HepG2 (cell line): ENCODE data around the gene CCNJL. TPM values are rescaled to one million over a fixed set of nuclear protein-coding genes. Genes with fewer than 3 reads are reported as not detected.

Experiments used
- ATAC-seq: fragments of 200-7000 bp; cut with Tn5 transposase; 3 replicates; pipeline ENCODE4 v1.9.1; 2020; ENCODE audit warnings: mild to moderate bottlenecking, moderate library complexity
- BruUV-seq: library from RNA; stranded (reverse); fragments of 400-500 nt; replicated peaks from 2 replicates; lab custom pipeline; 2021; lab: Mats Ljungman, UMichigan
- CTCF ChIA-PET: fragments of 300-600 bp; formaldehyde crosslinking; extraction: SDS; loops from one replicate; lab custom pipeline; 2021; ENCODE audit warnings: low total read pairs, inconsistent platforms, low intra/inter-chr PET ratio; lab: Yijun Ruan, JAX
- POLR2A ChIA-PET: fragments of 350-600 bp; sonication (Branson Sonifier 250); formaldehyde crosslinking; loops from one replicate; lab custom pipeline; 2020; ENCODE audit warnings: antibody characterized with exemption, inconsistent platforms; lab: Yijun Ruan, JAX
- DNase-seq: peaks from one replicate; pipeline ENCODE4 v3.0.0-alpha.2; 2015; ENCODE audit warnings: low spot score
- FAIRE-seq: peaks from 3 replicates; lab custom pipeline; 2011; peaks lifted over from hg19 to GRCh38; lab: Jason Lieb, UNC
- H2AFZ ChIP-seq: one replicate; pipeline ENCODE4 v1.6.1; 2011; ENCODE audit warnings: low read length, inconsistent platforms
- H3K27ac ChIP-seq: fragments of 300-600 bp; 3 replicates; pipeline ENCODE4 v1.8.0; 2011; ENCODE audit warnings: mixed run types, mild to moderate bottlenecking, mixed read lengths, low read length, inconsistent platforms; ENCODE audit not compliant: insufficient read depth; ENCODE audit errors: extremely low read length
- H3K27me3 ChIP-seq, 2 experiments: fragments of 200-600 bp in 1 of 2; 2 replicates in 1 of 2; 3 replicates in 1 of 2; pipeline versions ENCODE4 v1.6.0 to v1.8.0; 2011; ENCODE audit warnings: low read length in 2 of 2, mild to moderate bottlenecking in 2 of 2, moderate library complexity in 2 of 2, inconsistent platforms in 1 of 2; ENCODE audit not compliant: insufficient read depth in 2 of 2, control insufficient read depth in 1 of 2
- H3K36me3 ChIP-seq, 2 experiments: fragments of 200-600 bp in 1 of 2; replicated peaks in 1 of 2; 2 replicates in 1 of 2; 3 replicates in 1 of 2; pipeline versions ENCODE4 v1.5.1 to v1.8.0; 2011; ENCODE audit warnings: low read length in 2 of 2, inconsistent platforms in 1 of 2; ENCODE audit not compliant: insufficient read depth in 2 of 2, control insufficient read depth in 1 of 2
- H3K4me1 ChIP-seq: 2 replicates; pipeline ENCODE4 v1.5.1; 2012; ENCODE audit warnings: low read length, inconsistent platforms; ENCODE audit not compliant: insufficient read depth
- H3K4me2 ChIP-seq: 2 replicates; pipeline ENCODE4 v1.6.0; 2011; ENCODE audit warnings: low read depth, low read length, inconsistent platforms
- H3K4me3 ChIP-seq, 3 experiments: fragments of 200-600 bp in 1 of 3; sonication (generic), shearing (Covaris generic) in 1 of 3; replicated peaks in 1 of 3; 2 replicates each; pipeline ENCODE4 v1.5.1; 2011 to 2016; ENCODE audit warnings: low read length in 3 of 3, inconsistent platforms in 2 of 3, low read depth in 2 of 3, mild to moderate bottlenecking in 2 of 3, control low read depth in 1 of 3, mixed read lengths in 1 of 3; ENCODE audit not compliant: insufficient read depth in 1 of 3
- H3K79me2 ChIP-seq: one replicate; pipeline ENCODE4 v1.6.1; 2011; ENCODE audit warnings: low read length, inconsistent platforms; ENCODE audit not compliant: insufficient read depth
- H3K9ac ChIP-seq: 2 replicates; pipeline ENCODE4 v1.6.0; 2011; ENCODE audit warnings: mild to moderate bottlenecking, low read depth, low read length, inconsistent platforms; ENCODE audit not compliant: insufficient read depth
- H3K9me3 ChIP-seq: 2 replicates; pipeline ENCODE4 v1.5.1; 2012; ENCODE audit warnings: mild to moderate bottlenecking, low read length
- H4K20me1 ChIP-seq: 2 replicates; pipeline ENCODE4 v1.6.0; 2011; ENCODE audit warnings: inconsistent platforms, mild to moderate bottlenecking, low read length, moderate library complexity; ENCODE audit not compliant: insufficient read depth
- BRD4 ChIP-seq: sonication (generic); formaldehyde crosslinking; IDR thresholded peaks from 2 replicates; pipeline ENCODE4 v1.4.0; 2020; ENCODE audit warnings: missing genetic modification reagents
- CREB3 ChIP-seq: sonication (generic); formaldehyde crosslinking; IDR thresholded peaks from 2 replicates; pipeline ENCODE4 v1.5.0; 2020; ENCODE audit warnings: missing genetic modification reagents
- CSRNP1 ChIP-seq: sonication (generic); formaldehyde crosslinking; IDR thresholded peaks from 2 replicates; pipeline ENCODE4 v1.8.1; 2023; ENCODE audit warnings: mild to moderate bottlenecking, missing genetic modification reagents
- KDM3A ChIP-seq: IDR thresholded peaks from 2 replicates; pipeline ENCODE4 v1.6.1; 2018; ENCODE audit warnings: low read depth, missing compliant biosample characterization
- MLLT10 ChIP-seq: sonication (generic); formaldehyde crosslinking; IDR thresholded peaks from 2 replicates; pipeline ENCODE4 v1.4.0; 2020; ENCODE audit warnings: missing genetic modification reagents
- SNAI1 ChIP-seq: sonication (generic); formaldehyde crosslinking; IDR thresholded peaks from 2 replicates; pipeline ENCODE4 v1.5.0; 2020; ENCODE audit warnings: mild to moderate bottlenecking, missing genetic modification reagents, borderline replicate concordance
- ZNF225 ChIP-seq: sonication (generic); formaldehyde crosslinking; IDR thresholded peaks from 2 replicates; pipeline ENCODE4 v1.4.0; 2020; ENCODE audit warnings: mild to moderate bottlenecking, missing genetic modification reagents
- ZNF776 ChIP-seq: sonication (generic); formaldehyde crosslinking; IDR thresholded peaks from 2 replicates; pipeline ENCODE4 v1.4.0; 2020; ENCODE audit warnings: mild to moderate bottlenecking, missing genetic modification reagents
- ZSCAN20 ChIP-seq: sonication (generic); formaldehyde crosslinking; IDR thresholded peaks from 2 replicates; pipeline ENCODE4 v1.4.0; 2020; ENCODE audit warnings: missing genetic modification reagents, mild to moderate bottlenecking, borderline replicate concordance
- whole genome bisulfite sequencing: methylation state at CpG from one replicate; pipeline ENCODE4 v1.1.6; 2017; ENCODE audit warnings: low lambda C conversion rate; 5-methylcytosine and 5-hydroxymethylcytosine counted together
- in situ Hi-C: cut with HindIII; loops from 2 replicates; pipeline ENCODE4 v1.10.0; 2017; ENCODE audit warnings: low pct_unique_long_range_greater_than_20kb; ENCODE audit not compliant: extremely low pct_ligation_motif_present
- intact Hi-C: fragments of 100-400 bp; cut with micrococcal nuclease; formaldehyde crosslinking; loops from one replicate; pipeline ENCODE4 v1.10.0; 2022; ENCODE audit not compliant: unreplicated experiment
- polyA plus RNA-seq, 8 experiments: library from polyadenylated mRNA; depleted of rRNA in 3 of 8; stranded (reverse) in 7 of 8; unstranded in 1 of 8; fragments of >200 nt; fragmentation: Illumina TruSeq in 4 of 8; extraction: Trizol in 4 of 8; gene quantifications; 2 replicates each; pipeline versions ENCODE4 v1.2.1 to v1.2.3, GENCODE V29; 2011 to 2016; ENCODE audit warnings: low read depth in 4 of 8, missing spikeins in 1 of 8, mixed read lengths in 1 of 8; ENCODE audit not compliant: insufficient read depth in 1 of 8
- total RNA-seq, 5 experiments: library from RNA; depleted of rRNA; stranded (reverse); fragments of >200 nt; fragmentation: Illumina TruSeq; extraction: Trizol; gene quantifications; 2 replicates each; pipeline ENCODE4 v1.2.3, GENCODE V29; 2016; ENCODE audit warnings: low read depth in 1 of 5

Gene CCNJL
- total and polyA plus RNA-seq, 2 of the 13 experiments (the other 11 are each of a cell fraction or from before 2014, with no cell fraction given), result 1.6 to 4.4 TPM

DNA sequence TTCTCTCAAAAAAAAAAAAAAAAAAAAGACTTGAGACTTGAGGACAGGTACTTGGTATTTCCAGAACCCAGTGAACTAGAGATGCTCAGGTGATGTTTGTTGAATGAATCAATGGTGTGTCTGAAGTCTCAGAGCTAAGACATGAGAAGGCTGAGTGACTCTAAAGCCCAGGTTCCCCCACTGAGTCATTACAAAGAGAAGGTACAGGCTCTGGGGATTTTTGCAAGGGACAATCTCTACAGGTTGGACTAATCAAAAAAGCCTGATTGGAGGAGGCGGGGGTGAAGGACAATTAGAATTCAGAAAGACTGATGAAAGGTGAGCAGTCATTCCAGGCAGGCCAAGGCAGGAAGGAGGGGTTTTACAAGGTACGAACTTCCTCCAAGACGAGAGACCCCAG lies 91.3 kb downstream of the CCNJL start (continued):
- no peak for TF ChIP-seq CREB3 (CRISPR knock-in tag)

GRCh38 chr5:160219356-160219755 lies 93.0 kb downstream of the CCNJL start:
- no peak for DNase-seq
- in situ Hi-C loops, result no loop called here
- Histone ChIP-seq H3K9me3 (no peaks in the 10 kb centered on the region), H3K79me2 (no peaks in the 10 kb centered on the region), H3K27ac (no peak overlapping the region), H3K4me1 (no peaks in the 10 kb centered on the region), H3K9ac (no peak overlapping the region), H3K36me3 (no peaks in the 10 kb centered on the region), H4K20me1 (no peaks in the 10 kb centered on the region), H3K4me3 (no peak overlapping the region), H3K27me3 (no peaks in the 10 kb centered on the region), H2AFZ (no peak overlapping the region), H3K4me2 (no peak overlapping the region)
- WGBS, result 30% methylated on average over 4 of the region's 4 CpGs
- no peak for TF ChIP-seq ZNF225 (CRISPR knock-in tag)
- TF ChIP-seq CSRNP1 (CRISPR knock-in tag), result no peak
- TF ChIP-seq BRD4 (CRISPR knock-in tag), result no peak
- no peak for TF ChIP-seq KDM3A (CRISPR knock-in tag)
- TF ChIP-seq SNAI1 (CRISPR knock-in tag), result no peak
- TF ChIP-seq ZNF776 (CRISPR knock-in tag), result no peak
- no peak for TF ChIP-seq ZSCAN20
- TF ChIP-seq MLLT10 (CRISPR knock-in tag), result no peak
- no peak for FAIRE-seq
- ChIA-PET CTCF (no interaction called here), POLR2A (no interaction called here)
- intact Hi-C loops, result no loop called here
- no TSS peak for BruUV-seq
- no peak for ATAC-seq
